ENCODE data around the gene TNPO3.

The TNPO3 gene

GRCh38 chr7:128921866-128922440 is 133.0 kb downstream of the TNPO3 start:
- H3K4me3 ChIP-seq (ENCODE audit: low read depth, low read length) = no peak overlapping the region
- no peak for DNase-seq (ENCODE audit: low read depth)
- no peak for TF ChIP-seq CTCF (IDR thresholded peaks at IDR 0.05; ENCODE audit: insufficient read depth, low read depth, low read length, missing control alignments)

GRCh38 chr7:128920913-128921582 is 133.9 kb downstream of the TNPO3 start:
- DNase-seq (ENCODE audit: low read depth) = no peak
- TF ChIP-seq CTCF (IDR thresholded peaks at IDR 0.05; ENCODE audit: insufficient read depth, low read depth, low read length, missing control alignments) = no peak
- no peak overlapping the region for H3K4me3 ChIP-seq (ENCODE audit: low read depth, low read length)

GRCh38 chr7:128919881-128920799 is 134.8 kb downstream of the TNPO3 start:
- TF ChIP-seq CTCF (IDR thresholded peaks at IDR 0.05; ENCODE audit: insufficient read depth, low read depth, low read length, missing control alignments) = no peak
- H3K4me3 ChIP-seq (ENCODE audit: low read depth, low read length) = no peak overlapping the region
- DNase-seq (ENCODE audit: low read depth) = no peak

GRCh38 chr7:128919241-128919640 is 135.7 kb downstream of the TNPO3 start:
- DNase-seq (ENCODE audit: low read depth) = no peak
- no peak for TF ChIP-seq CTCF (IDR thresholded peaks at IDR 0.05; ENCODE audit: insufficient read depth, low read depth, low read length, missing control alignments)
- H3K4me3 ChIP-seq (ENCODE audit: low read depth, low read length) = no peak overlapping the region

GRCh38 chr7:128918016-128918665 is 136.8 kb downstream of the TNPO3 start:
- DNase-seq (ENCODE audit: low read depth) = no peak
- no peak for TF ChIP-seq CTCF (IDR thresholded peaks at IDR 0.05; ENCODE audit: insufficient read depth, low read depth, low read length, missing control alignments)
- no peak overlapping the region for H3K4me3 ChIP-seq (ENCODE audit: low read depth, low read length)

GRCh38 chr7:128917122-128917521 is 137.8 kb downstream of the TNPO3 start:
- TF ChIP-seq CTCF (IDR thresholded peaks at IDR 0.05; ENCODE audit: insufficient read depth, low read depth, low read length, missing control alignments) = no peak
- no peak for DNase-seq (ENCODE audit: low read depth)
- no peak overlapping the region for H3K4me3 ChIP-seq (ENCODE audit: low read depth, low read length)
